COLO829 (cell line): ENCODE data around the gene C3.
A peak's percentile ranks its signal among the peaks of the same experiment; 100 is the strongest.

Experiments
- DNase-seq: peaks from one replicate; pipeline ENCODE4 v3.0.0; 2012; ENCODE audit warnings: low spot score

Gene C3

GRCh38 chr19:6744381-6745301 lies 24.2 kb upstream of the C3 start:
- no peak for DNase-seq

GRCh38 chr19:6743714-6744380 lies 23.4 kb upstream of the C3 start:
- no peak for DNase-seq

GRCh38 chr19:6743066-6743465 lies 22.6 kb upstream of the C3 start:
- no peak for DNase-seq

GRCh38 chr19:6740589-6741343 lies 20.3 kb upstream of the C3 start:
- DNase-seq, result no peak

GRCh38 chr19:6739883-6740588 lies 19.6 kb upstream of the C3 start:
- DNase-seq, result no peak

- peak; percentile 93 for DNase-seq
These were observed 19.0 kb upstream of the C3 start, which contains the start of gene TRIP10 for GRCh38 chr19:6739390-6739882. Gene TRIP10, plus strand, starts transcription at chr19:6739680. Its CDS starts 82 bp downstream, at chr19:6739762.

- no peak for DNase-seq
These were observed 18.4 kb upstream of the C3 start for GRCh38 chr19:6738787-6739389.

- peak; percentile 77 for DNase-seq
These were observed 17.7 kb upstream of the C3 start for GRCh38 chr19:6737873-6738786.

- DNase-seq, result peak; percentile 99
These were observed 16.9 kb upstream of the C3 start, which contains the start of gene GPR108 for GRCh38 chr19:6737284-6737872. Gene GPR108, minus strand, starts transcription at chr19:6737580. Its CDS starts 4 bp downstream, at chr19:6737576.

GRCh38 chr19:6736917-6737283 lies 16.4 kb upstream of the C3 start:
- DNase-seq, result no peak

GRCh38 chr19:6736169-6736916 lies 15.9 kb upstream of the C3 start:
- peak; percentile 71 for DNase-seq

GRCh38 chr19:6735181-6735911 lies 14.9 kb upstream of the C3 start:
- DNase-seq, result no peak

GRCh38 chr19:6734096-6734696 lies 13.7 kb upstream of the C3 start:
- no peak for DNase-seq

- DNase-seq, result no peak
These were observed 13.1 kb upstream of the C3 start for GRCh38 chr19:6733338-6734095.

GRCh38 chr19:6732803-6733337 lies 12.4 kb upstream of the C3 start:
- DNase-seq, result no peak

- DNase-seq, result no peak
These were observed 11.4 kb upstream of the C3 start for GRCh38 chr19:6731822-6732221.
